Testis (tissue), 2 donors: Measurements from ENCODE around the gene ZDHHC7.

ENCODE experiments used
- CTCF ChIP-seq, 3 experiments: fragments of 450-650 bp in 2 of 3; fragments of 200-600 bp in 1 of 3; sonication (generic) in 1 of 3; IDR thresholded peaks; one replicate each; pipeline ENCODE4 v1.5.1; 2016 to 2019; ENCODE audit warnings: antibody characterized with exemption in 3 of 3, mild to moderate bottlenecking in 2 of 3, moderate library complexity in 1 of 3
- POLR2A ChIP-seq: fragments of 450-650 bp; IDR thresholded peaks from one replicate; pipeline ENCODE4 v1.6.1; 2017; ENCODE audit warnings: antibody characterized with exemption, mild to moderate bottlenecking, moderate library complexity

GRCh38 chr16:84955427-84955826 is 55.9 kb downstream of the ZDHHC7 start:
- no peak for TF ChIP-seq CTCF (IDR thresholded peaks at IDR 0.05)
- no peak for TF ChIP-seq POLR2A
